VCaP (cell line): ENCODE data around the gene SLC35E3.

Experiments
- H3K27ac ChIP-seq: fragments of 450-650 bp; 2 replicates; pipeline ENCODE4 v1.5.1; 2017
- CTCF ChIP-seq: fragments of 450-650 bp; conservative IDR thresholded peaks from 2 replicates; pipeline ENCODE4 v1.5.1; 2017; ENCODE audit warnings: mild to moderate bottlenecking, moderate library complexity

Gene SLC35E3

GRCh38 chr12:68827895-68828671 is 82.1 kb downstream of the SLC35E3 start:
- no peak overlapping the region for H3K27ac ChIP-seq
- TF ChIP-seq CTCF: no peak

- TF ChIP-seq CTCF: no peak
- no peak overlapping the region for H3K27ac ChIP-seq
Observed at GRCh38 chr12:68828672-68829068, 82.7 kb downstream of the SLC35E3 start.
